GM19043 (cell line): Measurements from ENCODE around the gene WEE2.
"Not testable (repeated sequence)": the region's sequence is repeated elsewhere in the genome, so short reads cannot be mapped to it uniquely, and the experiment has no call there.

Experiments used
- ATAC-seq: cut with Tn5 transposase; IDR thresholded peaks from one replicate; pipeline ENCODE4 v1.9.1; 2021; ENCODE audit warnings: low read depth; ENCODE audit not compliant: unreplicated experiment

WEE2 gene

GRCh38 chr7:141689072-141689825 is 18.9 kb upstream of the WEE2 start:
- ATAC-seq = not testable (repeated sequence)

GRCh38 chr7:141691540-141691939 is 16.6 kb upstream of the WEE2 start:
- ATAC-seq = no peak

- no peak for ATAC-seq
Measured at GRCh38 chr7:141691961-141692360, 16.2 kb upstream of the WEE2 start.

- no peak for ATAC-seq
Measured at GRCh38 chr7:141693082-141693481, 15.1 kb upstream of the WEE2 start.

GRCh38 chr7:141695803-141696289 is 12.3 kb upstream of the WEE2 start:
- ATAC-seq = no peak

- ATAC-seq = no peak
Measured at GRCh38 chr7:141696348-141696747, 11.8 kb upstream of the WEE2 start.

GRCh38 chr7:141697211-141697871 is 10.8 kb upstream of the WEE2 start:
- no peak for ATAC-seq

GRCh38 chr7:141698247-141699015 is 9.7 kb upstream of the WEE2 start:
- ATAC-seq = no peak

- no peak for ATAC-seq
Measured at GRCh38 chr7:141699860-141700259, 8.3 kb upstream of the WEE2 start.

- no peak for ATAC-seq
Measured at GRCh38 chr7:141700296-141700847, 7.8 kb upstream of the WEE2 start.

GRCh38 chr7:141700848-141701371 is 7.2 kb upstream of the WEE2 start:
- ATAC-seq = no peak

- ATAC-seq = peak; percentile 68
Measured at GRCh38 chr7:141701489-141702046, 6.6 kb upstream of the WEE2 start.

GRCh38 chr7:141702047-141702567 is 6.0 kb upstream of the WEE2 start, which contains the start of gene DENND11:
DENND11 (minus strand) TSS chr7:141702166; CDS start chr7:141702153, 13 bp downstream.
- peak; percentile 54 for ATAC-seq

- ATAC-seq = no peak
Measured at GRCh38 chr7:141702892-141703291, 5.3 kb upstream of the WEE2 start.

- ATAC-seq = no peak
Measured at GRCh38 chr7:141704112-141704511, 4.0 kb upstream of the WEE2 start.

GRCh38 chr7:141704741-141705140 is 3.4 kb upstream of the WEE2 start:
- no peak for ATAC-seq

- ATAC-seq = no peak
Measured at GRCh38 chr7:141706239-141707064, 1.7 kb upstream of the WEE2 start.

- ATAC-seq = no peak
Measured at GRCh38 chr7:141709318-141709717, 1.2 kb downstream of the WEE2 start.

- no peak for ATAC-seq
Measured at GRCh38 chr7:141709749-141710148, 1.6 kb downstream of the WEE2 start.
